Left hindlimb (tissue), 1 donor: ENCODE data around the gene JMJD1C.

Source experiments
- DNase-seq: peaks from one replicate; pipeline ENCODE4 v3.0.0-alpha.2; 2018

The JMJD1C gene

DNA sequence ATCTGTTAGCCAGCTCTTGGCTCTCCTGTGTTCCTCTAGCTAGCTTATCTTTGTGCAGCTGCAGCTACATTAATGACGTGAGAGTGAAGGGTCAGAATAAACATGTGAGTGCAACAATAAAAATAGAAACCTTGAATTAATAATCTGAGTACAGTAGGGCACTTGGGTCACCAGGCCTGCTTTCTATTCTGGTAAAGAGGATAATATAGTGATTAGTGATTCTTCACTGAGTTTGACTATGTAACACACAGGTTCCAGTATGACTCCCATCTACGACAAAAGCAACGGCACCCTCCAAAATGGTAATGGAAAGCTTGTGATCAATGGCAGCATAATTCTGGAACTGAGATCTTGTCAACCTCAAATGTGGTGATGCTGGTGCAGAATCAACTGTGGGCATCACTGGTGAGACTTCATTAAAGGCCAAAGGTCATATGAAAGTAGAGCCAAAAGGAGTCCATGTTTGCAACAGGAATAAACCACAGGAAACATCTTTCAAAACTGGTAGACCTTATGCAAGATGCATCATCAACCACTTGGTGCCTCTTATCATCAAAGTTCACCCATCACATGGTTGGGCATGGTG, 255.1 kb downstream of the JMJD1C start:
- no peak for DNase-seq

GRCh38 chr10:63209705-63210104, 256.1 kb downstream of the JMJD1C start:
- DNase-seq, result no peak

- no peak for DNase-seq
Measured at GRCh38 chr10:63208986-63209385, 256.8 kb downstream of the JMJD1C start.

GRCh38 chr10:63206997-63207811, 258.6 kb downstream of the JMJD1C start:
- DNase-seq, result peak; percentile 65

- no peak for DNase-seq
Measured at GRCh38 chr10:63206576-63206975, 259.2 kb downstream of the JMJD1C start.

- no peak for DNase-seq
Measured at GRCh38 chr10:63205421-63205820, 260.4 kb downstream of the JMJD1C start.

- DNase-seq, result no peak
Measured at GRCh38 chr10:63204667-63205391, 260.9 kb downstream of the JMJD1C start.

DNA sequence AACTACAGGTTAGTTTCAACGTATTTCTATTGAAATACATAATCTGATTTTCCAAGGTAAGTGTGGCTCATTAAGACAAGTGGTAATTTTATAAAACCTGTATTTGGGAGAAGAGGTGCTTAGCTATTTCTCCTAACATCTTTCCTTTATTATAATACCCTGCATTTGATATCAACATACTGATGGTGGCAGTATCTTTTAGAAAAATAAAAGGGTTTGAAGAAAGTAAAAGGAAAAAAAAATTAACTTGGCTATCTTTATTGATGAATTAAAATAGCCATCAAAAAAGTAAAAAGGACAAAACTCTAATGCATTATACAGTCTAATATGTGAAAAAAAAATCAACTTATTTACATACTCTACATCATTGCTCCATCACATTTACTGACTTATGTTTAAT, 264.7 kb downstream of the JMJD1C start:
- no peak for DNase-seq

DNA sequence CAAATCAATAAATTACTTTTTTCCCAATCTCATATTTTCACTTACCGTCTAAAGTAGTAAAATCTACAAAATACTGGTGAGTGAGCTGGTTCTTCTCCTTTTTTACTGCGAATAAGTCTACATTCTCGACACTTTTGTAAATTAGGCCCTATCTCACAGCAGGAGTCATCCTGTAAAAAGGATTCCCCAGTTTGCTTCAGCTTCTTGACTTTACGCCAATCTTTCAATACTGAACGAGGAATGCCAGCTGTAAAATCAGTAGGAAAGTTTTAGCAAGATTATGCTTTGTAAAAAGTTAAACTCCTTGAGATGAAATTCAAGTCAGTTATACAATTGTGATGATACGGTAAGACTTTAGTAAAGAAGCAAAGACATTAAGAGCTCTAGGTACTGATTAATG, 265.3 kb downstream of the JMJD1C start:
- no peak for DNase-seq

DNA sequence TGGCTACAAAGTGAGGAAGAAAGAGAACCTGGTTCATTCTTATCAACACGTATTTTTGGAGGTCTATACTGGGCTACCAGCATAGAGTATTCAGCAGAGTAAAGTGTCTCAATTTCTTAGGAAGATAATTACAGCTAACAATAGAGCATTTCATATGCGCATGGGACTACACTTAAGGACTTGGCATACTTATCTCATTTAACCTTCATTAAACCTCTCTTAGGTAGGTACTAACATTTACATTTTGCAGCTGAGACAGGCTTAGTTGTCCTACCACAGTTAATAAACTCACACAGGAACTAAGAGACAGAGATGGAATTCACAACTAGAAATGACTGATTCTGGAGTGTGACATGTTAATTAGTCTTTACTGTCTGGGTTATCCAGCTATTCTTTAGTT, 266.1 kb downstream of the JMJD1C start:
- DNase-seq, result no peak

GRCh38 chr10:63197344-63198092, 268.3 kb downstream of the JMJD1C start:
- peak; percentile 42 for DNase-seq

DNA sequence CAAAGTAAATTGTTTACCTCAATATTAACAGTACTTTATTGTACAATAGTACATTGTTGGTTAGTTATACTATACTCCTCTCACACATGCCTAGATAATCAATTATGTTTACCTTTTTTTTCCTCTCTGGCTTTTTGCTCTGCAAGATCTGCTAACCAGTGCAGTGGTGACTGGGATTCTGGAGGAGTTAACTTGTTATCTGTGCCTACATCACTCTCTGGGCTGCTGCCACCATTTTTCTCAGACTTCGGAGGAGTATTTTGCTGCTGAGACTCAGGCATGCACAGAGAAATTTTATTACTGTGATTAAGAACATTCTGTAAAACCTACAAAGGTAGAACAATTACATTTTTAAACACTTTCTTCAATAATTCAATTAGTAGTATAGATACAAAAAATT, 273.0 kb downstream of the JMJD1C start:
- DNase-seq, result no peak

DNA sequence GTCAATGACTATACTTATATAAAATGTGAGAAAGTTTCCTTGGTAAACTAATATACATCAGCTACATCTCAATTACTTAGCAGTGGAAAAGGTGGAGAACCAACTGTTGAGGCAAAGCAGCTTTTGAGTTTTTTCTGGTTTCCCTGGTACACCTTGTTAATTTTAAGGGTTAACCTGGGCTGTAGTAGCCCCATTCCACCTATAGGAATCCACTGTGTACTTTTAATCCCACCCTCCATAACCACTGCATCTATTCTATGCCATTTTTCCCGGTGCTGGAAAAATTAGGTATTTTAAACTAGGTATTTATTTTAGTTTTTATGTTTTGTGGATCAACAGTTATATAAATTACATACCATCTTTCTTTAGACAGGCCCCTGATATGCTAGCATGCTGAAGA, 290.2 kb downstream of the JMJD1C start:
- DNase-seq, result no peak

GRCh38 chr10:63173468-63174232, 292.1 kb downstream of the JMJD1C start:
- no peak for DNase-seq

GRCh38 chr10:63171926-63172325, 293.9 kb downstream of the JMJD1C start:
- no peak for DNase-seq

- peak; percentile 42 for DNase-seq
Measured at GRCh38 chr10:63171255-63171855, 294.4 kb downstream of the JMJD1C start.

GRCh38 chr10:63169624-63170023, 296.2 kb downstream of the JMJD1C start:
- no peak for DNase-seq

DNA sequence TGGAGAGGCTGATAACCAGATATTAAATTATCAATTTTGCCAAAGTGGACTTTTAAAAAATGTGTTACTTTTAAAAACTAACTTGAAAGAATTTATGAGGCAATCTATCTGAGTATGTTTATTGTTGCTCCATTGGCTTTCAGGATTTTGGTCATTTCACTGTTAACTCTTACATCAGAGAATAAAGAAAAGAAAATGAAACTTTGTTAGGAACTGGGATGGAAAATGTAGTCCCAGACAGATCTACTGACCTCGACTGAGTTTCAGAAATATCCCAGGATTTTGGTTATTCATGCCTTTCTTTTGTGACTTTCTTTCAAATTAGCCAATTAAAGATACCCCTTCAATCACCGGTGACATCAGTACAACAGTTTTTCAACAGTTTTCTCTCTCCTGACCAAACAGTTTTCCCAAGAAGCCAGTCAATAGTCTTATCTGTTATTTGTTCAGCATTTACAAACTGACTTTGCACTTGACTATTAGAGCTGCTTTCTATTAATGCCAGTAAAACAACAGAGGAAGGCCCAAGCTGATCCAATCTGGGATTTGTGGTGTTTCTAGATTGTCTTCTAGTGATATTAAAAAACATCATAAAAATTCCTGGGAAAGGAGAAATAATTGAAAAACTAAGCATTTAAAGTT, 296.8 kb downstream of the JMJD1C start:
- no peak for DNase-seq

DNA sequence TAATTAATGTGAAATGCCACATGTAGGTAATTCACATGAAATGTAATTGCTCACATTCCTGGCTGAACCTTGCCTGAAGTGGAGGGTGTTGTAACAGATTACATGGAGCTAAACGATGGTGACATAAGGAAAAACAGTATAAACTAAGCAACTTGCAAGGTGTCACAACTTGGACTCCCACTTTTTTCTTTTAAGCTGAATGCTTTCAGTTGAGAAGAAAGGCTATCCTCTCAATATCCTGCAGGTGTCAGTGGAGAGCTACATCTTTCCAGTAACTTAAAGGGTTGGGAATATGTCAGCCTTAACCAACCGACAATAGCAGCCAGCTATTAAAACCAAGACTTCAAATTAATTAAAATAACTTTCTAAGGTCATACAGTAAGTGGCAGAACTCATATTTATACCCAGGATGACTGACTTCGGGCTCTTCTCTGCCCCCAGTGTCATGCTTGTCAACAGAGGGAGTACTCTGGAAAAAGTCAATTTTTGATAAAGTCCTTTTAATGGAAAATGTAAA, 299.0 kb downstream of the JMJD1C start:
- DNase-seq, result no peak

- DNase-seq, result no peak
Measured at GRCh38 chr10:63165249-63165648, 300.5 kb downstream of the JMJD1C start.

- no peak for DNase-seq
Measured at GRCh38 chr10:63164166-63164623, 301.6 kb downstream of the JMJD1C start.
